M059J (cell line): ENCODE results near the gene MOB3A. TPM values are rescaled to one million over a fixed set of nuclear protein-coding genes. Genes with fewer than 3 reads are reported as not detected.

Source experiments
- DNase-seq: peaks from one replicate; pipeline ENCODE4 v3.0.0-alpha.2; 2012; ENCODE audit warnings: low read depth
- total RNA-seq: library from RNA; depleted of rRNA; stranded (reverse); fragments of >200 nt; shearing (Covaris generic); gene quantifications from 2 replicates; pipeline ENCODE4 v1.2.3, GENCODE V29; 2014

The MOB3A gene
- total RNA-seq, 1 experiment from 2014 or later, result 19.1 TPM

DNA sequence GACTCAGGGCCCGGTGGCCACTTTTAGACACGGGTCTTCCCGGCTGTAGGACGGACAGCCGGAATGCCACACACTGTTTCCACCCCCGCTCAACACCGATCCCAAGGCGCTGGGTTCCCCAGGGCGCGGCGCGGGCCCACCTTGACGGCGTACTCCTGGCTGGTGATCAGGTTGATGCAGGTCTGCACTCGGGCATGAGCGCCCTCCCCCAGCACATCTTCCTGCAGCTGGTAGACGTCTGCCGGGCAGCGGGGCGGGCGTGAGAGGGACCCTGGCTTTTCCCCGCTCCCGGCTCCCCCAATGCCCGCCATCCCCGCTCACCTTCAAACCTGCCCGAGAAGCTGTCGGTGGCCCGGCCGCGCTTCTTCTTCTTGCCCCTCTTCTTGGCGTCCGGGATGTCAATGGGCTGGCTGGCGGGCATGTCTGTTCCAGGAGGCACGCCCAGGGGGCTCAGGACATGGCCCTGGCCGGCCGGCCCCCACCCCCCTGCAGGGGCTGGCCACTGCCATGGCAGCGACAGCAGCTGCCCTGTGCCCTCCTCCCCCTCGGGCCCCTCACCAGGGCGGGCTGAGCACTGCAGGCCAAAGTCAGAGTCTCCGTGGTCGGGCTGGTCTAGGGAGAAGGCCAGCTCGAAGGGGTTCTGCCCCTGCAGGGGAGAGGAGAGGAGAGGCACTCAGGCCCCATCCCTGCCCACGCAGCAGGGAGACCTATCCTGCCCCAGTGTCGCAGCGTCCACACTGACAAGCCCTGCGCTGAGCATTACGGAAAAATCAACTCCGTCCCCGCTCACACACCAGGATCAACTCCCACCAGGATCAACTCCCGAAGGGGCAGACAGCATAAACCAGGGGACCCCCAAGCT is 49.8 kb downstream of the MOB3A start:
- no peak for DNase-seq

- DNase-seq, result no peak
These were observed 50.6 kb downstream of the MOB3A start for GRCh38 chr19:2045501-2046045.

DNA sequence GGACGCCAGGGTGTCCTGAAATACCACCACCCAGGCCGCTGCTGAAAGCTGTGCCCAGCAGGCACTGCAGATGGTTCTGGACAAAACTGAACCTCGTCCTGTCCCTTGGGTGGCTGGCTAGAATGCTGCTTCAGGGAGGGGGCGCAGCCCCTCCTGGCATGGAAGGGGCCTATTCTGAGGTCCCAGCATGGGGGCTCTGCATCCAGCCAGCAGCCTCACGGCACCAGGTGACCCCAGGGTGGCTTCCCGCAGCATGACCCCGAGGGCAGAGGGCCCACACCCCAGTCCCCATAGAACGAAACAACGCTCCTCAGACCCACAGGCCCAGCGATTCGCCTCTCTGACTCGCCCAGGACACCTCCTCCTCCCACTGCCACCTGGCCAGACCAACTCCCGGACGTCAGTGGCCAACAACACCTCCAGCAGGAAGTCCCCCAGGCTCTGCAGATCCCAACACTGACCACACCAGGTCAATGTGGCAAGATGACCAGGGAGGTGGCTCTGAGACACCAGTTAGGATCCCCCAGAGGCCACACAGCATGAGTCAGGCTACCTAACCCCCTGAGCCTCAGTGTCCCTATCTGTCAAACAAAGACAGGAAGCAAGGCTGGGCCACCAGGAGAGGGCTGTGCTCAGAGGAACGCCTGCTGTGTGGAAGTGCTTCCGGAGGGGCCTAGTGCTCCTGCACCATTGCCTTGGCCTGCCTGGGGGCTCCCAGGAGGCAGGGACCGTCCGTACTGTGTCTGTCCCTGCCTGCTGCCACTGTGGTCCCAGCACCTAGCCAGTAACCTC is 51.2 kb downstream of the MOB3A start:
- DNase-seq, result no peak

DNA sequence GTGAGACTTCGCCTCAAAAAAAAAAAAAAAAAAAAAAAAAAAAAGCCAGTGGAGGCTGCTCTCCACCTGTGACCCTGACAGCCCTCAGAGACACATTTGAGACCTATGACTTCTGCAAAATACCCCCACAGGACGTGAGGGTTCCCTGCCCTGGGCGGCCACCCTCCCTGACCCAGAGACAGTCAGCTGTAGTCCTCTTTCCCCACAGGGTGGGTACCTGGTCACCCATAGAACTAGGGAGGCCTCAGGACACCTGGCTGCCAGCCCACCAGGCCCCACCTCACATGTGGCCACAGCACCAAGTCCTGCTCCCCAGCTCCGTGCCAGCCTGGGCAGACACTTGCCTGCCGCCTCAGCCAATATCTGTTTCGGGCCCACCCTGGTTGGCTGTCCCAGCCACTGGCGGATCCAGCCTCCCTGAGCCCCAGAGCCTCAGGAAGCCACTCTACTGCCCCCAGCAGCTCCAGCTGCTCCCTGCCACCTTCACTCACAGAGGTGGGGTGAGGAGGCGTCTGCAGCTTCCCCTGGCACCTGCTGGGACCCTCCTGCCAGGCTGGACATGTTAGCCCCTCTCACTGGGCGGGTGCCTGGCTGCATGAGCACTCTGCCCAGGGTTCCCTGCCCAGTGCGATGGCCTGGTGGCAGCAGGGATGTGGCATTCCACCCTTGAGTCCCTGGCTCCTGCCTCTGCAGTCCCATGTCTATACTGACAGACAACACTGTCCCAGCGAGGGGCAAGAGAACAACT is 52.0 kb downstream of the MOB3A start:
- no peak for DNase-seq

GRCh38 chr19:2043251-2043641 is 52.9 kb downstream of the MOB3A start:
- no peak for DNase-seq

GRCh38 chr19:2042485-2043250 is 53.5 kb downstream of the MOB3A start:
- DNase-seq, result no peak

- DNase-seq, result no peak
These were observed 54.2 kb downstream of the MOB3A start for GRCh38 chr19:2041683-2042484.

DNA sequence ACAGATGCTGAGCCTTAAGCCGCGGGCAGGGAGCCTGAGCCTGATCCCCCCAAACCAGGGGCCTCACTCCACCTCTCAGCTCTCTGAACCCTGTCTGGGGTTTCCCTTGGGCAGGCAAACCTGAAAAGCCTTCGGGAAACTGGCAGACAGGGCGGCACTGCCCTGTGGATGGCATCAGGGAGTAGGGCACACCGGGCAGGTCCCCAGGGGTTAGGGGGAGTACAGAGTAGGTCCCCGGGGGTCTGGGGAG is 54.8 kb downstream of the MOB3A start:
- DNase-seq, result no peak

DNA sequence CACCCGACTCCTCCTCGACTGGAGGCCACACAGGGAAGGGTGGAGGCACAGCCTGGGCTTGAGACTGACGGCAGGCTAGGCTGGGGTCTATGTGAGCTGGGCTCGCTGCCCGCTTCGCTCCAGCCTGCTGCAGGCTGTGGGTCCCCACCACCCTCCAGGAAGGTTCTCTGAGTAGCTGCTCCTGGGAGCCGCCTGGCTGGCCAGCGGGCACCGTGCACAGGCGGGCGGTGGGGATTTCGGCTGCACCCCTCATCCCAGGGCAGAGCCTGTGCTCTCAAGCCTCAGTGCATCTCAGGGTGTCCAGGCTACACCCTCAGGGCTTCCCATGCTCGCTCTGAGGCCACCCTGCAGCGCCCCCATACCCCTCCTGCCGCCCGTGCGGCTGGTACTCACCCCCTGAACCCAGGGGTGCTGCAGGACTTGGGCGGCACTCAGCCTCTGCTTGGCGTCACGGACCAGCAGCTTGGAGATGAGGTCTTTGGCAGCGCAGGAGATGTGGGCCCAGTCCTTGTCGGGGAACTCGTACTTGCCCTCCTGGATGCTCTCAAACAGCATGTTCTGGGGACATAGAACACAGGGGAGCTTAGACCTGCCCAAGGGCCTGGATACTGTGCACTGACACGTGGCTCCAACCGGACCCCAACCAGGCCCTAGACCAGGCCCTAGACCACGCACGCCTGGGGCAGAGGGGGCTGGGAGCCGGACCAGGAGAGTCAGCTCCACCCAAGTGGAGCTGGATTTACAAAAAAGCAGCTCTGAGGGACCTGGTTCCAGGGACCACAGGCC is 55.3 kb downstream of the MOB3A start:
- no peak for DNase-seq

GRCh38 chr19:2039959-2040646 is 56.0 kb downstream of the MOB3A start:
- DNase-seq, result no peak

- no peak for DNase-seq
These were observed 56.8 kb downstream of the MOB3A start for GRCh38 chr19:2039089-2039958.

DNA sequence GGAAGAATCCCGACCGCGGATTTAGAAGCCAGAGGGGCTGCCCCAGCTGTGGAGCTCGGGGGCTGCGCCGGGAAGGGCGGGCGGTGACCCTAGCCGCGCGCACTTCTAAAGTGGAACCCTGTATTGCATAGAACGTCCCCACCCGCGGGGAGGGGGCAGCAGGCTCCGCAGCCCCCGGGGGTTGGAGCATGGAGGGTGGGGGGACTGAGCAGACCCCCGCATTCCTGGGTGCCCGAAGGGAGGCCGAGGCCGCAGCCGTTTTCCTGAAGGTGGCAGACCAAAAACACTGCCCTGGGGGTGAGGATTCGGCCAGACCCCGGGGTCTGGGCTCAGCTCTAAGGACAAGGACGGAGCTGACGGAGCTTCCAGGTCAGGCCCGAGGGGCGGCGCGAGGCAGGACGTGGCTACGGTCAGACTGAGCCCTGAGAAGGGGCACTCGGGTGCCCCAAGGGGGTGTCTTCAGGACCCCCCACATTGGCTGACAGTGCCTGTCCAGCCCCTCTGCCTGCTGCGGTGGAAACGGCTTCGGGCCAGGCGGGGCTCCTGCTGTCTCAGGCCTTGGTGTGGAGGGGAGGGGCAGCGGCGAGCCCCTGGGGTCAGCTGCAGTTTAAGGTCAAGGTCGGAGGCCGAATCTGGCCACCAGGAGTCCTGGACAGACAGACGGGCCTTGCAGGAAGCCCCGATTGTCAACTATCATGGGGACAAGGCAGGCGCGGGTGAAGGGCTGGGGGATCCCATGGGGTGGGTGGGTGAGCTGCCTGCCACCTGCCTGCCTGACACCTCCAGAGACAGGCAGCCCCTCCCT is 57.6 kb downstream of the MOB3A start:
- no peak for DNase-seq

GRCh38 chr19:2037651-2038255 is 58.4 kb downstream of the MOB3A start:
- no peak for DNase-seq

DNA sequence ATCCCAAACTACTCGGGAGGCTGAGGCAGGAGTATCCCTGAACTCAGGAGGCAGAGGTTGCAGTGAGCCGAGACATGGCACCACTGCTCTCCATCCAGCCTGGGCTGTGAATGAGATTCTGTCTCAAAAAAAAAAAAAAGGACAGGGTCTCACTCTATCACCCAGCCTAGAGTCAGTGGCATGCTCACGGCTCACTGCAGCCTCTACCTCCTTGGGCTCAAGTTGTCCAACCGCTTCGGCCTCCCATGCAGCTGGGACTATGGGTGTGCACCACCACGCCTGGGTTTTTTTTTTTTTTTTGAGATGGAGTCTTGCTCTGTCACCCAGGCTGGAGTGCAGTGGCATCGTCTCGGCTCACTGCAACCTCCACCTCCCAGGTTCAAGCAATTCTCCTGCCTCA is 59.7 kb downstream of the MOB3A start:
- no peak for DNase-seq

- DNase-seq, result no peak
These were observed 60.5 kb downstream of the MOB3A start for GRCh38 chr19:2035590-2035991.

DNA sequence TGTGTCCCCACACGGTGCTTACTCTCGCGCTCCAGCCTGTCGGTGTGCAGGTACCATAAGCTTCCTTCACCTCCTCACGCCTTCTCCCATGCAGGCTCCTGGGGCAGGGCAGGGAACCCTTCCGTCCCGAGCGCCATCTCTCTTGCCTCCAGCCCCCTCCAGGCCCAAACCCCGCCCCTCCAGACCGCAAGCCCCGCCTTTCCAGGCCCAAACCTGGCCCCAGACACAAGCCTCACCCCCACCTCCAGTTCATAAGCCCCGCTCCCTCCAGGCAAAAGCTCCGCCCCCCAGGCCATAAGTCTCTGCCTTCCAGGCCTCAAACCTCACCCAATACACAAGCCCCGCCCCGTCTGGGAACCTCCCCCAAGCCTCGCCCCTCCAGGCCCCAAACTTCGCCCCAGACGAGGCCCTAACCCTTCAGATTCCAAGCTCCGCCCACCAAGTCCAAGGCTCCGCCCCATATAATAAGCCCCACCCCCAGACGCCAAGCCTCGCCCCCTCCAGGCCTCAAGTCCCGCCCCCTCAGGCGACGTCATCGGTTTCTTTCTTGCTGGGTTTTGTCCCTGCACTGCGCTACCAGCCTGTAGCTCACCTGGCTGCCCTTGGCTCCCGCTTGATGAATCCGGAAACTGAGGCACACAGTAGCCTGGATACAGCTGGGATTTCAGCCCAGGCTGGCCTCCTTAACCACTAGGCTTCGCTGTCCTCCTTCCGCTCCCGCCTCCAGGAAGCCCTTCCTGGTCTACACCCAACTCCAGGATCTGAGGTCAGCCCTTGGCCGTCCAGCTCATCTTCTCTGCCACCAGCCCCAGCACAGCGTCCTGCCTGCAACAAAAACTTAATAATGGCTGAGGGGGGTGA is 61.2 kb downstream of the MOB3A start:
- no peak for DNase-seq
